ENCODE measurements around the gene APH1B. TPM values are rescaled to one million over a fixed set of nuclear protein-coding genes. Genes with fewer than 3 reads are reported as not detected.

Gene APH1B
- total and polyA plus RNA-seq, 9 of the 15 experiments (the other 6 are each of a cell fraction or from before 2014, with no cell fraction given), result 5.1 to 9.7 (median 7.0) TPM

DNA sequence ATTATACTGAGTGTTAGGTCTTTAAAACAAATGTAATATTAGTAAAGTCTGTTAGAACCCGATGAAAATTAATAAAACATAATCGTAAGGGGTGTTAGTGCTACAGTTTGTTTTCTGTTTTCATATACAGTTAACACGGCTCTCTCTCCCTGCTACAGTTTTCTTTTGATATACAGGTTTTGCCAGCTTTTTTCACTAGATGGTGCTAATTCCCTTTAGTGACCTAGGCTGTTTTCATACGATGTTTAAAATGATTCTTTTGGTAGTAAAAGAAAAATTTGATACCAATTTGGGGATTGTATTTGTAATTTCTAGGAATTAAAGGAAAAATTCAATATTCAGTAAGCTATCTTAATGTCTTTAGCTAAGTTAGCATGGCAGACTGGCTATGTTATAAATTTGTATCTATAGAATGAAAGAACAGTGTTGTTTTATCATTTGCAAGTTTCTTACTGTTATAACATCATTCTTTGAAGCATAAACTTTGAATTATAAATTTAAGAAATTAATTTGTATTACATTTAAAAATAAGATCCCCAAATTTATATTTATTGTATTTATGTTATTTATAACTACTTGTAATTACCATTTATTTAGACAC is 11.5 kb downstream of the APH1B start (continued):
- TF ChIP-seq, protein P1, sequence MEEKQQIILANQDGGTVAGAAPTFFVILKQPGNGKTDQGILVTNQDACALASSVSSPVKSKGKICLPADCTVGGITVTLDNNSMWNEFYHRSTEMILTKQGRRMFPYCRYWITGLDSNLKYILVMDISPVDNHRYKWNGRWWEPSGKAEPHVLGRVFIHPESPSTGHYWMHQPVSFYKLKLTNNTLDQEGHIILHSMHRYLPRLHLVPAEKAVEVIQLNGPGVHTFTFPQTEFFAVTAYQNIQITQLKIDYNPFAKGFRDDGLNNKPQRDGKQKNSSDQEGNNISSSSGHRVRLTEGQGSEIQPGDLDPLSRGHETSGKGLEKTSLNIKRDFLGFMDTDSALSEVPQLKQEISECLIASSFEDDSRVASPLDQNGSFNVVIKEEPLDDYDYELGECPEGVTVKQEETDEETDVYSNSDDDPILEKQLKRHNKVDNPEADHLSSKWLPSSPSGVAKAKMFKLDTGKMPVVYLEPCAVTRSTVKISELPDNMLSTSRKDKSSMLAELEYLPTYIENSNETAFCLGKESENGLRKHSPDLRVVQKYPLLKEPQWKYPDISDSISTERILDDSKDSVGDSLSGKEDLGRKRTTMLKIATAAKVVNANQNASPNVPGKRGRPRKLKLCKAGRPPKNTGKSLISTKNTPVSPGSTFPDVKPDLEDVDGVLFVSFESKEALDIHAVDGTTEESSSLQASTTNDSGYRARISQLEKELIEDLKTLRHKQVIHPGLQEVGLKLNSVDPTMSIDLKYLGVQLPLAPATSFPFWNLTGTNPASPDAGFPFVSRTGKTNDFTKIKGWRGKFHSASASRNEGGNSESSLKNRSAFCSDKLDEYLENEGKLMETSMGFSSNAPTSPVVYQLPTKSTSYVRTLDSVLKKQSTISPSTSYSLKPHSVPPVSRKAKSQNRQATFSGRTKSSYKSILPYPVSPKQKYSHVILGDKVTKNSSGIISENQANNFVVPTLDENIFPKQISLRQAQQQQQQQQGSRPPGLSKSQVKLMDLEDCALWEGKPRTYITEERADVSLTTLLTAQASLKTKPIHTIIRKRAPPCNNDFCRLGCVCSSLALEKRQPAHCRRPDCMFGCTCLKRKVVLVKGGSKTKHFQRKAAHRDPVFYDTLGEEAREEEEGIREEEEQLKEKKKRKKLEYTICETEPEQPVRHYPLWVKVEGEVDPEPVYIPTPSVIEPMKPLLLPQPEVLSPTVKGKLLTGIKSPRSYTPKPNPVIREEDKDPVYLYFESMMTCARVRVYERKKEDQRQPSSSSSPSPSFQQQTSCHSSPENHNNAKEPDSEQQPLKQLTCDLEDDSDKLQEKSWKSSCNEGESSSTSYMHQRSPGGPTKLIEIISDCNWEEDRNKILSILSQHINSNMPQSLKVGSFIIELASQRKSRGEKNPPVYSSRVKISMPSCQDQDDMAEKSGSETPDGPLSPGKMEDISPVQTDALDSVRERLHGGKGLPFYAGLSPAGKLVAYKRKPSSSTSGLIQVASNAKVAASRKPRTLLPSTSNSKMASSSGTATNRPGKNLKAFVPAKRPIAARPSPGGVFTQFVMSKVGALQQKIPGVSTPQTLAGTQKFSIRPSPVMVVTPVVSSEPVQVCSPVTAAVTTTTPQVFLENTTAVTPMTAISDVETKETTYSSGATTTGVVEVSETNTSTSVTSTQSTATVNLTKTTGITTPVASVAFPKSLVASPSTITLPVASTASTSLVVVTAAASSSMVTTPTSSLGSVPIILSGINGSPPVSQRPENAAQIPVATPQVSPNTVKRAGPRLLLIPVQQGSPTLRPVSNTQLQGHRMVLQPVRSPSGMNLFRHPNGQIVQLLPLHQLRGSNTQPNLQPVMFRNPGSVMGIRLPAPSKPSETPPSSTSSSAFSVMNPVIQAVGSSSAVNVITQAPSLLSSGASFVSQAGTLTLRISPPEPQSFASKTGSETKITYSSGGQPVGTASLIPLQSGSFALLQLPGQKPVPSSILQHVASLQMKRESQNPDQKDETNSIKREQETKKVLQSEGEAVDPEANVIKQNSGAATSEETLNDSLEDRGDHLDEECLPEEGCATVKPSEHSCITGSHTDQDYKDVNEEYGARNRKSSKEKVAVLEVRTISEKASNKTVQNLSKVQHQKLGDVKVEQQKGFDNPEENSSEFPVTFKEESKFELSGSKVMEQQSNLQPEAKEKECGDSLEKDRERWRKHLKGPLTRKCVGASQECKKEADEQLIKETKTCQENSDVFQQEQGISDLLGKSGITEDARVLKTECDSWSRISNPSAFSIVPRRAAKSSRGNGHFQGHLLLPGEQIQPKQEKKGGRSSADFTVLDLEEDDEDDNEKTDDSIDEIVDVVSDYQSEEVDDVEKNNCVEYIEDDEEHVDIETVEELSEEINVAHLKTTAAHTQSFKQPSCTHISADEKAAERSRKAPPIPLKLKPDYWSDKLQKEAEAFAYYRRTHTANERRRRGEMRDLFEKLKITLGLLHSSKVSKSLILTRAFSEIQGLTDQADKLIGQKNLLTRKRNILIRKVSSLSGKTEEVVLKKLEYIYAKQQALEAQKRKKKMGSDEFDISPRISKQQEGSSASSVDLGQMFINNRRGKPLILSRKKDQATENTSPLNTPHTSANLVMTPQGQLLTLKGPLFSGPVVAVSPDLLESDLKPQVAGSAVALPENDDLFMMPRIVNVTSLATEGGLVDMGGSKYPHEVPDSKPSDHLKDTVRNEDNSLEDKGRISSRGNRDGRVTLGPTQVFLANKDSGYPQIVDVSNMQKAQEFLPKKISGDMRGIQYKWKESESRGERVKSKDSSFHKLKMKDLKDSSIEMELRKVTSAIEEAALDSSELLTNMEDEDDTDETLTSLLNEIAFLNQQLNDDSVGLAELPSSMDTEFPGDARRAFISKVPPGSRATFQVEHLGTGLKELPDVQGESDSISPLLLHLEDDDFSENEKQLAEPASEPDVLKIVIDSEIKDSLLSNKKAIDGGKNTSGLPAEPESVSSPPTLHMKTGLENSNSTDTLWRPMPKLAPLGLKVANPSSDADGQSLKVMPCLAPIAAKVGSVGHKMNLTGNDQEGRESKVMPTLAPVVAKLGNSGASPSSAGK (IDR thresholded peaks at IDR 0.05), result no peak
- TF ChIP-seq ZNF583 (CRISPR knock-in tag; IDR thresholded peaks at IDR 0.05), result no peak
- TF ChIP-seq, protein P2, sequence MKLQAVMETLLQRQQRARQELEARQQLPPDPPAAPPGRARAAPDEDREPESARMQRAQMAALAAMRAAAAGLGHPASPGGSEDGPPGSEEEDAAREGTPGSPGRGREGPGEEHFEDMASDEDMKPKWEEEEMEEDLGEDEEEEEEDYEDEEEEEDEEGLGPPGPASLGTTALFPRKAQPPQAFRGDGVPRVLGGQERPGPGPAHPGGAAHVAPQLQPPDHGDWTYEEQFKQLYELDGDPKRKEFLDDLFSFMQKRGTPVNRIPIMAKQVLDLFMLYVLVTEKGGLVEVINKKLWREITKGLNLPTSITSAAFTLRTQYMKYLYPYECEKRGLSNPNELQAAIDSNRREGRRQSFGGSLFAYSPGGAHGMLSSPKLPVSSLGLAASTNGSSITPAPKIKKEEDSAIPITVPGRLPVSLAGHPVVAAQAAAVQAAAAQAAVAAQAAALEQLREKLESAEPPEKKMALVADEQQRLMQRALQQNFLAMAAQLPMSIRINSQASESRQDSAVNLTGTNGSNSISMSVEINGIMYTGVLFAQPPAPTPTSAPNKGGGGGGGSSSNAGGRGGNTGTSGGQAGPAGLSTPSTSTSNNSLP (IDR thresholded peaks at IDR 0.05; ENCODE audit: borderline replicate concordance, low read depth, low read length), result no peak
- TF ChIP-seq, protein P3, sequence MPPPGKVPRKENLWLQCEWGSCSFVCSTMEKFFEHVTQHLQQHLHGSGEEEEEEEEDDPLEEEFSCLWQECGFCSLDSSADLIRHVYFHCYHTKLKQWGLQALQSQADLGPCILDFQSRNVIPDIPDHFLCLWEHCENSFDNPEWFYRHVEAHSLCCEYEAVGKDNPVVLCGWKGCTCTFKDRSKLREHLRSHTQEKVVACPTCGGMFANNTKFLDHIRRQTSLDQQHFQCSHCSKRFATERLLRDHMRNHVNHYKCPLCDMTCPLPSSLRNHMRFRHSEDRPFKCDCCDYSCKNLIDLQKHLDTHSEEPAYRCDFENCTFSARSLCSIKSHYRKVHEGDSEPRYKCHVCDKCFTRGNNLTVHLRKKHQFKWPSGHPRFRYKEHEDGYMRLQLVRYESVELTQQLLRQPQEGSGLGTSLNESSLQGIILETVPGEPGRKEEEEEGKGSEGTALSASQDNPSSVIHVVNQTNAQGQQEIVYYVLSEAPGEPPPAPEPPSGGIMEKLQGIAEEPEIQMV (tag; conservative IDR thresholded peaks at IDR 0.05; ENCODE audit: low read depth), result no peak
- TF ChIP-seq CC2D1A (IDR thresholded peaks at IDR 0.05), result peak; percentile 49; the same call in 1 of the 2 replicates
- no peak for TF ChIP-seq ZNF830 (CRISPR knock-in tag; IDR thresholded peaks at IDR 0.05)
- TF ChIP-seq, protein P4, sequence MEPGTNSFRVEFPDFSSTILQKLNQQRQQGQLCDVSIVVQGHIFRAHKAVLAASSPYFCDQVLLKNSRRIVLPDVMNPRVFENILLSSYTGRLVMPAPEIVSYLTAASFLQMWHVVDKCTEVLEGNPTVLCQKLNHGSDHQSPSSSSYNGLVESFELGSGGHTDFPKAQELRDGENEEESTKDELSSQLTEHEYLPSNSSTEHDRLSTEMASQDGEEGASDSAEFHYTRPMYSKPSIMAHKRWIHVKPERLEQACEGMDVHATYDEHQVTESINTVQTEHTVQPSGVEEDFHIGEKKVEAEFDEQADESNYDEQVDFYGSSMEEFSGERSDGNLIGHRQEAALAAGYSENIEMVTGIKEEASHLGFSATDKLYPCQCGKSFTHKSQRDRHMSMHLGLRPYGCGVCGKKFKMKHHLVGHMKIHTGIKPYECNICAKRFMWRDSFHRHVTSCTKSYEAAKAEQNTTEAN (CRISPR knock-in tag; IDR thresholded peaks at IDR 0.05), result no peak
- 0 out of 2 replicates have a peak, but pooled peaks have one; percentile 31 for TF ChIP-seq ZNF175 (CRISPR knock-in tag; IDR thresholded peaks at IDR 0.05; ENCODE audit: low read depth)
- TF ChIP-seq KLF16 (IDR thresholded peaks at IDR 0.05), result no peak
- peak; percentile 98 for TF ChIP-seq RAD21 (CRISPR knock-in tag; conservative IDR thresholded peaks at IDR 0.05 in 1 of 2, IDR thresholded peaks at IDR 0.05 in 1 of 2)
- TF ChIP-seq HDAC2 (IDR thresholded peaks at IDR 0.05), result no peak
